GM19025 (cell line): ENCODE measurements around the gene RBCK1.

ENCODE experiments used
- ATAC-seq: cut with Tn5 transposase; IDR thresholded peaks from one replicate; pipeline ENCODE4 v1.9.1; 2021; ENCODE audit warnings: mild to moderate bottlenecking, low read depth, moderate library complexity; ENCODE audit not compliant: unreplicated experiment

The RBCK1 gene

GRCh38 chr20:396619-397431 is 11.3 kb upstream of the RBCK1 start:
- no peak for ATAC-seq

- ATAC-seq: no peak
Observed at GRCh38 chr20:397432-398237, 10.5 kb upstream of the RBCK1 start.

GRCh38 chr20:399182-399707 is 8.9 kb upstream of the RBCK1 start:
- ATAC-seq: no peak

GRCh38 chr20:400128-400453 is 8.0 kb upstream of the RBCK1 start:
- ATAC-seq: no peak

GRCh38 chr20:400454-401275 is 7.4 kb upstream of the RBCK1 start:
- ATAC-seq: no peak

- no peak for ATAC-seq
Observed at GRCh38 chr20:401682-402495, 6.2 kb upstream of the RBCK1 start.

- no peak for ATAC-seq
Observed at GRCh38 chr20:402496-402885, 5.6 kb upstream of the RBCK1 start.

GRCh38 chr20:402898-403581 is 5.1 kb upstream of the RBCK1 start:
- no peak for ATAC-seq

GRCh38 chr20:403582-403957 is 4.5 kb upstream of the RBCK1 start:
- ATAC-seq: no peak

GRCh38 chr20:404088-404487 is 4.0 kb upstream of the RBCK1 start:
- ATAC-seq: no peak

GRCh38 chr20:406200-407132 is 1.6 kb upstream of the RBCK1 start:
- no peak for ATAC-seq

GRCh38 chr20:407133-407952 is 756 bp upstream of the RBCK1 start:
- ATAC-seq: peak; percentile 53

GRCh38 chr20:408843-409696 is 971 bp downstream of the RBCK1 start:
- ATAC-seq: peak; percentile 22

GRCh38 chr20:409697-410559 is 1.8 kb downstream of the RBCK1 start:
- no peak for ATAC-seq

GRCh38 chr20:412081-412480 is 4.0 kb downstream of the RBCK1 start:
- ATAC-seq: no peak

GRCh38 chr20:414161-414560 is 6.1 kb downstream of the RBCK1 start:
- ATAC-seq: no peak
